ENCODE results near the gene PLAU. TPM values are rescaled to one million over a fixed set of nuclear protein-coding genes. Genes with fewer than 3 reads are reported as not detected.

The PLAU gene
- total and polyA plus RNA-seq, 2 of the 13 experiments (the other 11 are each of a cell fraction or from before 2014, with no cell fraction given), result 0.45 to 11.2 TPM

GRCh38 chr10:73874267-73875138, 36.4 kb upstream of the PLAU start, which contains the start of gene CAMK2G (continued):
- TF ChIP-seq ZNF784 (CRISPR knock-in tag; IDR thresholded peaks at IDR 0.05; ENCODE audit: borderline replicate concordance) (no peak), GPN1 (CRISPR knock-in tag; IDR thresholded peaks at IDR 0.05; ENCODE audit: borderline replicate concordance) (no peak), ZNF235 (CRISPR knock-in tag; IDR thresholded peaks at IDR 0.05; ENCODE audit: borderline replicate concordance) (no peak), RELA (CRISPR knock-in tag; IDR thresholded peaks at IDR 0.05) (no peak), ZSCAN22 (CRISPR knock-in tag; IDR thresholded peaks at IDR 0.05) (no peak), NCOA2 (CRISPR knock-in tag; IDR thresholded peaks at IDR 0.05) (no peak), SCMH1 (CRISPR knock-in tag; IDR thresholded peaks at IDR 0.05; ENCODE audit: borderline replicate concordance) (no peak), EHMT2 (IDR thresholded peaks at IDR 0.05; ENCODE audit: borderline replicate concordance, low read depth, low read length) (no peak), MAFF (IDR thresholded peaks at IDR 0.05; ENCODE audit: low read depth, low read length) (no peak), ZBTB21 (CRISPR knock-in tag; IDR thresholded peaks at IDR 0.05) (no peak), MAX (IDR thresholded peaks at IDR 0.05) (peak; percentile 76), ARNTL (CRISPR knock-in tag; IDR thresholded peaks at IDR 0.05) (peak; percentile 50; the same call in 1 of the 2 replicates), ZNF337 (CRISPR knock-in tag; IDR thresholded peaks at IDR 0.05; ENCODE audit: borderline replicate concordance, low read depth) (no peak), GABPB1 (CRISPR knock-in tag; IDR thresholded peaks at IDR 0.05) (peak; percentile 52; the same call in 1 of the 2 replicates), JUND (CRISPR knock-in tag; IDR thresholded peaks at IDR 0.05) (no peak), ZNF691 (CRISPR knock-in tag; IDR thresholded peaks at IDR 0.05; ENCODE audit: borderline replicate concordance, low read depth) (no peak), ZNF318 (CRISPR knock-in tag; IDR thresholded peaks at IDR 0.05) (no peak), HDAC1 (CRISPR knock-in tag; IDR thresholded peaks at IDR 0.05) (0 out of 2 replicates have a peak, but pooled peaks have one; percentile 6), EZH2 (conservative IDR thresholded peaks at IDR 0.05; ENCODE audit: low read depth, low read length) (no peak), ZNF570 (CRISPR knock-in tag; IDR thresholded peaks at IDR 0.05; ENCODE audit: borderline replicate concordance) (no peak)
